Sigmoid colon (tissue), 4 donors: ENCODE data around the gene ACOT4.
"Not testable (repeated sequence)": the region's sequence is repeated elsewhere in the genome, so short reads cannot be mapped to it uniquely, and the experiment has no call there.

Source experiments
- POLR2A ChIP-seq, 2 donors: fragments of 450-650 bp; IDR thresholded peaks; one replicate each; pipeline ENCODE4 v1.6.1; 2016; ENCODE audit warnings: antibody characterized with exemption in 2 of 2, mild to moderate bottlenecking in 2 of 2, moderate library complexity in 2 of 2
- POLR2AphosphoS5 ChIP-seq, 4 donors: sonication (generic); formaldehyde crosslinking; IDR thresholded peaks; one replicate each; pipeline ENCODE4 v1.6.1; 2017; ENCODE audit warnings: antibody characterized with exemption in 4 of 4
- TF ChIP-seq, protein P1 (sequence below), 4 experiments: fragments of 450-650 bp in 3 of 4; fragments of 200-600 bp in 1 of 4; IDR thresholded peaks; one replicate each; pipeline ENCODE4 v1.5.1; 2016 to 2019; ENCODE audit warnings: antibody characterized with exemption in 4 of 4, mild to moderate bottlenecking in 3 of 4, moderate library complexity in 2 of 4

DNA sequence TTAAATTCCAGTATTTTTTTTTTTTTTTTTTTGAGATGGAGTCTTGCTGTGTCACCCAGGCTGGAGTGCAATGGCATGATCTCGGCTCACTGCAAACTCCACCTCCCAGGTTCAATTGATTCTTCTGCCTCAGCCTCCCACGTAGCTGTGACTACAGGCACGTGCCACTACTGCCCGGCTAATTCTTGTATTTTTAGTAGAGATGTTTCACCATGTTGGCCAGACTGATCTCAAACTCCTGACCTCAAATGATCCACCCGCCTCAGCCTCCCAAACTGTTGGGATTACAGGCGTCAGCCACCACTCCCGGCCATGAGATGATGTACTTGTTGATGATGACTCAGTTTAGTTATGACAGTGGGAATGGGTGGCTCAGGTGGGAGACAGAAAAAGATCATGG, 17.4 kb upstream of the ACOT4 start:
- not testable (repeated sequence) for TF ChIP-seq POLR2A, POLR2AphosphoS5 (IDR thresholded peaks at IDR 0.05)
- TF ChIP-seq, protein P1, sequence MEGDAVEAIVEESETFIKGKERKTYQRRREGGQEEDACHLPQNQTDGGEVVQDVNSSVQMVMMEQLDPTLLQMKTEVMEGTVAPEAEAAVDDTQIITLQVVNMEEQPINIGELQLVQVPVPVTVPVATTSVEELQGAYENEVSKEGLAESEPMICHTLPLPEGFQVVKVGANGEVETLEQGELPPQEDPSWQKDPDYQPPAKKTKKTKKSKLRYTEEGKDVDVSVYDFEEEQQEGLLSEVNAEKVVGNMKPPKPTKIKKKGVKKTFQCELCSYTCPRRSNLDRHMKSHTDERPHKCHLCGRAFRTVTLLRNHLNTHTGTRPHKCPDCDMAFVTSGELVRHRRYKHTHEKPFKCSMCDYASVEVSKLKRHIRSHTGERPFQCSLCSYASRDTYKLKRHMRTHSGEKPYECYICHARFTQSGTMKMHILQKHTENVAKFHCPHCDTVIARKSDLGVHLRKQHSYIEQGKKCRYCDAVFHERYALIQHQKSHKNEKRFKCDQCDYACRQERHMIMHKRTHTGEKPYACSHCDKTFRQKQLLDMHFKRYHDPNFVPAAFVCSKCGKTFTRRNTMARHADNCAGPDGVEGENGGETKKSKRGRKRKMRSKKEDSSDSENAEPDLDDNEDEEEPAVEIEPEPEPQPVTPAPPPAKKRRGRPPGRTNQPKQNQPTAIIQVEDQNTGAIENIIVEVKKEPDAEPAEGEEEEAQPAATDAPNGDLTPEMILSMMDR (IDR thresholded peaks at IDR 0.05) = not testable (repeated sequence)
